Thoracic aorta (tissue), 2 donors: ENCODE measurements around the gene VPS37B. TPM values are rescaled to one million over a fixed set of nuclear protein-coding genes. Genes with fewer than 3 reads are reported as not detected.
"Not testable (repeated sequence)": the region's sequence is repeated elsewhere in the genome, so short reads cannot be mapped to it uniquely, and the experiment has no call there.

Source experiments
- ATAC-seq: fragments of 150-250 bp; one replicate; pipeline ENCODE4 v1.8.0; 2017; ENCODE audit warnings: low read depth; ENCODE audit not compliant: insufficient number of reproducible peaks, low FRiP score
- DNase-seq: peaks from one replicate; pipeline ENCODE4 v3.0.0-alpha.2; 2020; ENCODE audit warnings: low spot score
- H3K27ac ChIP-seq, 2 donors: fragments of 200-600 bp; sonication (generic); 1 replicate in 1 of 2; 2 replicates in 1 of 2; pipeline ENCODE4 v1.5.1; 2016; ENCODE audit warnings: mild to moderate bottlenecking in 2 of 2, moderate library complexity in 2 of 2
- H3K27me3 ChIP-seq: fragments of 200-600 bp; sonication (generic); replicated peaks from 2 replicates; pipeline ENCODE4 v1.6.0; 2016; ENCODE audit warnings: mild to moderate bottlenecking; ENCODE audit not compliant: insufficient read depth
- H3K36me3 ChIP-seq: fragments of 200-600 bp; sonication (generic); one replicate; pipeline ENCODE4 v1.5.1; 2016
- H3K4me1 ChIP-seq, 2 donors: fragments of 200-600 bp; sonication (generic); 1 replicate in 1 of 2; 2 replicates in 1 of 2; pipeline versions ENCODE4 v1.5.1 to v1.6.0; 2016; ENCODE audit warnings: low read depth in 2 of 2, mild to moderate bottlenecking in 1 of 2; ENCODE audit not compliant: control insufficient read depth in 1 of 2
- H3K4me3 ChIP-seq: fragments of 200-600 bp; sonication (generic); 2 replicates; pipeline ENCODE4 v1.5.1; 2016; ENCODE audit warnings: mild to moderate bottlenecking
- H3K9me3 ChIP-seq: fragments of 200-600 bp; sonication (generic); 2 replicates; pipeline ENCODE4 v1.5.1; 2016
- total RNA-seq, 2 donors: library from RNA; depleted of rRNA; stranded (reverse); fragments of >200 nt; gene quantifications; one replicate each; pipeline versions ENCODE4 v1.1.0 to v1.2.3, GENCODE V29; 2016
- TF ChIP-seq, protein P1 (sequence below): fragments of 200-600 bp; sonication (generic); IDR thresholded peaks from one replicate; pipeline ENCODE4 v1.5.1; 2019; ENCODE audit warnings: antibody characterized with exemption

Gene VPS37B, protein sequence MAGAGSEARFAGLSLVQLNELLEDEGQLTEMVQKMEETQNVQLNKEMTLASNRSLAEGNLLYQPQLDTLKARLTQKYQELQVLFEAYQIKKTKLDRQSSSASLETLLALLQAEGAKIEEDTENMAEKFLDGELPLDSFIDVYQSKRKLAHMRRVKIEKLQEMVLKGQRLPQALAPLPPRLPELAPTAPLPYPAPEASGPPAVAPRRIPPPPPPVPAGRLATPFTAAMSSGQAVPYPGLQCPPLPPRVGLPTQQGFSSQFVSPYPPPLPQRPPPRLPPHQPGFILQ
- total RNA-seq: 10 to 100 TPM; 30.9 to 50.1 TPM

DNA sequence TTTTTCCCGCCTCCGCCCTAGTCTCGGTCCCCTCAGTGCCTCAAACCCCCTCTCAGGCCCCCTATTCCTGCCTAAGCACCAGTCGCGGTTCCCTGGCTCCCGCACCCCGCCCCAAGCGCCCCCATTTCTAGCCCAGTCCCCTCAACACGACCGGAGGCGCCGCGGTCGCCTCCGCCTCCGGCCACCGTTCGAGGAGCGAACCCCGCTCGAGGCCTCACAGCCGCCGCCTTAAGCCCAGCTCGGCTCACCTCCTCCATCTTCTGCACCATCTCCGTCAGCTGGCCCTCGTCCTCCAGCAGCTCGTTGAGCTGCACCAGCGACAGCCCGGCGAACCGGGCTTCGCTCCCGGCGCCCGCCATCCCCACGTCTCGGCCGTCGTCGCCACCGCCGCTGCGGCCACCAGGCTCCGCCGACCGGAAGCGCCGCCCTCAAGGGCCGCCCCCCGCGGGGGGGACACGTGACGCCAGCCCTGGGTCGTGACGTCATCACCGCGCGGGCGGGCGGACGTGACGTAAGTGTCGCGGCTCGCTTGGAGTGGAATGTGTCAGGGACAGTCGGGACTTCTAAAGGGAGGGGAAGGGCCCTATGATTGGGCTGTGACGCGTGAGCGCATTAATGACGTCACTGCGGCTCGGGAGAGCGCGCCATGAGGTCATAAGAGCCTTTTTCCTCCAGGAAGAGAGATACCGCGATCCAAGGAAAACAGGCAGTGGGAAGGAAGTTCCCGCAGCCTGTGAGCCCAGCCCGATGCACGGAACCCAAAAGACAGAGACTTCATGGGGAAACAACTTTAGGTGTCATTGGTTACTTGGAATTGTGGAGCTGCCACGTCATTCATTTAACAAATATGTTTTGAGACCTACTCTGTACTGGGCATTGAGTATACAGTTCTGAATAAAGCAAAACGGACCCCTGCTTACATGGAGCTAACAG lies at the start of gene VPS37B:
TSS of gene VPS37B (minus strand) at position 421 of the 933 bp plus-strand sequence. CDS start at position 359, 62 bp downstream.
- no peaks in the 10 kb centered on the region for H3K27me3 ChIP-seq
- H3K4me1 ChIP-seq: peaks cover 32 to 40% of the 10 kb centered on the region in 2 donors
- H3K36me3 ChIP-seq: no peaks in the 10 kb centered on the region
- TF ChIP-seq, protein P1, sequence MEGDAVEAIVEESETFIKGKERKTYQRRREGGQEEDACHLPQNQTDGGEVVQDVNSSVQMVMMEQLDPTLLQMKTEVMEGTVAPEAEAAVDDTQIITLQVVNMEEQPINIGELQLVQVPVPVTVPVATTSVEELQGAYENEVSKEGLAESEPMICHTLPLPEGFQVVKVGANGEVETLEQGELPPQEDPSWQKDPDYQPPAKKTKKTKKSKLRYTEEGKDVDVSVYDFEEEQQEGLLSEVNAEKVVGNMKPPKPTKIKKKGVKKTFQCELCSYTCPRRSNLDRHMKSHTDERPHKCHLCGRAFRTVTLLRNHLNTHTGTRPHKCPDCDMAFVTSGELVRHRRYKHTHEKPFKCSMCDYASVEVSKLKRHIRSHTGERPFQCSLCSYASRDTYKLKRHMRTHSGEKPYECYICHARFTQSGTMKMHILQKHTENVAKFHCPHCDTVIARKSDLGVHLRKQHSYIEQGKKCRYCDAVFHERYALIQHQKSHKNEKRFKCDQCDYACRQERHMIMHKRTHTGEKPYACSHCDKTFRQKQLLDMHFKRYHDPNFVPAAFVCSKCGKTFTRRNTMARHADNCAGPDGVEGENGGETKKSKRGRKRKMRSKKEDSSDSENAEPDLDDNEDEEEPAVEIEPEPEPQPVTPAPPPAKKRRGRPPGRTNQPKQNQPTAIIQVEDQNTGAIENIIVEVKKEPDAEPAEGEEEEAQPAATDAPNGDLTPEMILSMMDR: no peak
- H3K4me3 ChIP-seq: peak within 1 kb of the TSS; percentile 91
- peak; percentile 64 for DNase-seq
- ATAC-seq: peak; percentile 39
- H3K27ac ChIP-seq: peak within 1 kb of the TSS; percentile 84 to 89
- H3K9me3 ChIP-seq: no peaks in the 10 kb centered on the region

DNA sequence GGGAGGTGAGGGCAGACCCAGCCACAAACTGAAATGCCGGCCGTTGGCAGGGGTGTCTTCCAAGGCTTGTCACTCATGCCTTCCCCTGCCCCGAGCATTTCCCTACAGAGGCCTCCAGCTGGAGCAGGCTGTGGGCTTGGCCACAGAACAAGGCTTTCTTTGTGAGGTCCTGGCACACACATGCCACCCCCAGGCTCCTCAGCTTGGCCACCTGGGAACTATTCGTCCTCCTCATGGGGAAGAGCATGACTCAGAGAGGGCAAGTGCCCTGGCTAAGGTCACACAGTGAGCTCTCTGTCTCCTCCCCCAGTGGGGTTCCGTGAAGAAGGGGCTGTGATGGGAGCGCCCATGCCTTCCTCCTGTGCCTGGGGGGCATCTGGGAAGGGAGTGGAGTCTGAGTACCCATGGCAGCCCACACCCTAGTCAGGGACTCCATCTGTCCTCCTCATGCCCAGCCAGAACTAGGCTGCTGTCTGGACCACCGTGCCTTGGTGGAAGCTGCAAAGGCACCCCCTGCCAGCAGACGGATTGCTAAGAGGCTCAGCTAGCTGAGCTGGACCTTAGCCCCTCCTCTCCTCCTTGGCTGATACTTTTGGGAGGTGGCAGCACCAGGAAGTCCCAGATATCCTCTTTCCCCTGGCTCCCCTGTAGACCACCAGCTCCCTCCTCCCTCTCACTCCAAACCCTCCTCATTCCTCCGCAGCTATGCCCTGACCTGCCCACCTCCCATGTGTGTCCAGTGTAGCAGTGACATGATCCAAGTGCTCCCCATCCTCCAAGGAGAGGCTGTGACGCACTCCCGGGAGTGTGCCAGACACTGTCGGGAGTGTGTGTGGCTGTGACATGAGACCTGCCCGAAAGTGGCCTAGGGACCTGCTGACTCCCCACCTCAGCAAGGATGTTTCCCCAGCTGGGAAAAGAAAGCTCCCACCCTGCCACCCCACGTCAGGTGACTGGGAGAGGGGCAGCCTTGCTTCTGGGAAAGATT lies 49.0 kb upstream of the VPS37B start:
- Histone ChIP-seq H3K4me3 (no peak overlapping the region), H3K9me3 (no peaks in the 10 kb centered on the region), H3K27me3 (no peaks in the 10 kb centered on the region), H3K36me3 (no peaks in the 10 kb centered on the region), H3K4me1 (peaks cover 5 to 36% of the 10 kb centered on the region in 2 donors), H3K27ac (no peak overlapping the region)
- no peak for DNase-seq
- TF ChIP-seq, protein P1: no peak
- no peak for ATAC-seq

DNA sequence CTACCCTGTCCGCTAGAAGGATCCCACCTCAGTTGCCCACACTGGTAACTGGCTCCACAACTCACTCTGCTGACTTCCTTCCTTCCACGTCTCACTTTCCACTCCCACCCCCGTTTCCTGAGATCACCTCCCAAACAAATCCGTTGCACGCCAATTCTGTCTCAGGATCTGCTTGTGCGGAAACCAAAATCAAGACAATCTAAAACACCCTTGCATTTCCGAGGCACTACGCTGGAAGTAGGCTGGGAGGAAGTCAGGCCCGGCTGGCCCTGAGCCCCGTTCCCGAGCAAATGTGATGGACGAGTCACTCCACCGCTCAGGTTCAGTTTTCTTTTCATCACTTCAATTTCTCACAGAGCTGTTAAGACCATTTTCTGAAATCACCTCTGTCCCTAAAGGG lies 47.3 kb upstream of the VPS37B start:
- H3K4me1 ChIP-seq: peaks cover 5 to 36% of the 10 kb centered on the region in 2 donors
- ATAC-seq: no peak
- no peak overlapping the region for H3K27ac ChIP-seq
- DNase-seq: no peak
- H3K27me3 ChIP-seq: no peaks in the 10 kb centered on the region
- TF ChIP-seq, protein P1: no peak
- H3K4me3 ChIP-seq: no peak overlapping the region
- H3K9me3 ChIP-seq: no peaks in the 10 kb centered on the region
- H3K36me3 ChIP-seq: no peaks in the 10 kb centered on the region

DNA sequence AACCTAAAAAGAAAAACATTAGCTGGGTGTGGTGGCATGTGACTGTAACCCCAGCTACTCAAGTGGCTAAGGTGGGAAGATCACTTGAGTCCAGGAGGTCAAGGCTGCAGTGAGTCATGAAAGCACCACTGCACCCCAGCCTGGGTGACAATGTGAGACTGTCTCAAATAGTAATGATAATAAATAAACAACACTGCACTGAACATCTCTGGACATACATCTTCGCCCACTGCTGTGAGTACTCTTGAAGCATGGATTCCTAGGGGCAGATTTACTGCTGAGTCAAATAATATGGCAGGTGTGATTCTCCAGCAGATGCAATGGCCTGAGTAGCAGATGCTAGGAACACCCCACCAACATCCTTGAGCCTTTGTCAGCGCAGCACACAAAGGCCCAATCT lies 46.7 kb upstream of the VPS37B start:
- Histone ChIP-seq H3K27ac (no peak overlapping the region), H3K4me1 (peaks cover 5 to 36% of the 10 kb centered on the region in 2 donors), H3K9me3 (no peaks in the 10 kb centered on the region), H3K36me3 (no peaks in the 10 kb centered on the region), H3K4me3 (no peak overlapping the region), H3K27me3 (no peaks in the 10 kb centered on the region)
- ATAC-seq (no peak), DNase-seq (no peak)
- TF ChIP-seq, protein P1: no peak

DNA sequence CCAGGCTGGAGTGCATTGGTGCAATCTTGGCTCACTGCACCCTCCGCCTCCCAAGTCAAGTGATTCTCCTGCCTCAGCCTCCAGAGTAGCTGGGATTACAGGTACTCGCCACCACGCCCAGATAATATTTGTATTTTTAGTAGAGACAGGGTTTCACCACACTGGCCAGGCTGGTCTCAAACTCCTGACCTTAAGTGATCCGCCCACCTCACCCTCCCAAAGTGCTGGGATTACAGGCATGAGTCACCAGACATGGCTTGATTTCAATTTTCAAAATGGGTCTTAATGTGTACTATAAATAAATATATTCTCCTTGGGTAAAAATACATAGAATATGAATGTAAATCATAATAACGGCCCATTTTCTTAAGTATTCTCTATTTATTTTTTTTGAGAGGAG lies 45.4 kb upstream of the VPS37B start:
- DNase-seq, H3K9me3 ChIP-seq, H3K4me3 ChIP-seq, ATAC-seq, H3K36me3 ChIP-seq, H3K27me3 ChIP-seq, H3K27ac ChIP-seq: not testable (repeated sequence)
- H3K4me1 ChIP-seq: peaks cover 0 to 24% of the 10 kb centered on the region in 2 donors
